NCI-H69 (cell line): ENCODE results near the gene TUBA1C.
A peak's percentile ranks its signal among the peaks of the same experiment; 100 is the strongest.

ENCODE experiments used
- DNase-seq: peaks from one replicate; lab custom pipeline; 2025; lab: John Stamatoyannopoulos, UW

The TUBA1C gene

DNA sequence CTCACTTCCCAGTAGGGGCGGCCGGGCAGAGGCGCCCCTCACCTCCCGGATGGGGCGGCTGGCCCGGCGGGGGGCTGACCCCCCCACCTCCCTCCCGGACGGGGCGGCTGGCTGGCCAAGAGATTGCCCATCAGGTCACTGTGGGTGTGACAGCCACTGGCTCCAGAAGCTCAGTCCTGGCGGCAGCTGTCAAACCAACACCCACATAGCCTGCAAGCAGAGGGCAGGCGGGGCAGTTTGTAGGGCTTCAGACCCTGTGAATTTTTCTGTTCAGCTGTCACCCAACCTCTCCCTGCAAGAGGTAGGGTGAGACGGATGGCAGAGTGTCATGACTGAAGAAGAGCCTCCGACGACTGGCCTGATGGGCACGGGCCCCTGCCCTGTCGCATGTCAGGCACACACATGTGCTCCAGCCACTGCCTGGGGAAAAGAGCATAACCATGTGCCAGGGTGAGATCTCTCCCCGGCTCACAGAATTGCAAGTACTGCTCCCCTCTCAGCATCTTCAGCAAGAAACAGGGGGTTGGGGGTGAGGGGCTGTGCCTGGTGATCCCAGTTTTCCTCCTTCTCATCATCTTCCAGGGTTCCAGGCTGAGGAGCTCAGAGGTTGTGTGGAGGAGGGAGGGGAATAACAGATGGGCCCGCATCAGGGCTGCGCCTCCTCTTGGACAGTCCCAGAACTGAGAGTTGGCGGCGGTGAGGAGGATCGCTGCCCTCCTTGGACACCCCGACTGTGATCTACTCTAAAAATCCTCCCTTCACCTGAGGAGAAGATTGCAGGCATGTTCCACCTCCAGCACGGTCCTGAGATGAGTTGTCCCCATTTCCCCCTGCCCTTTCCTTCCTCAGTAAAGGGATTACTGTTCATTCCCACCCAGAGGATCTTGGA is 18.9 kb downstream of the TUBA1C start:
- DNase-seq = no peak

GRCh38 chr12:49284672-49285071 is 19.8 kb downstream of the TUBA1C start:
- DNase-seq = no peak

GRCh38 chr12:49287876-49288275 is 23.0 kb downstream of the TUBA1C start:
- DNase-seq = no peak

GRCh38 chr12:49288412-49288853 is 23.6 kb downstream of the TUBA1C start:
- DNase-seq = peak; percentile 61

DNA sequence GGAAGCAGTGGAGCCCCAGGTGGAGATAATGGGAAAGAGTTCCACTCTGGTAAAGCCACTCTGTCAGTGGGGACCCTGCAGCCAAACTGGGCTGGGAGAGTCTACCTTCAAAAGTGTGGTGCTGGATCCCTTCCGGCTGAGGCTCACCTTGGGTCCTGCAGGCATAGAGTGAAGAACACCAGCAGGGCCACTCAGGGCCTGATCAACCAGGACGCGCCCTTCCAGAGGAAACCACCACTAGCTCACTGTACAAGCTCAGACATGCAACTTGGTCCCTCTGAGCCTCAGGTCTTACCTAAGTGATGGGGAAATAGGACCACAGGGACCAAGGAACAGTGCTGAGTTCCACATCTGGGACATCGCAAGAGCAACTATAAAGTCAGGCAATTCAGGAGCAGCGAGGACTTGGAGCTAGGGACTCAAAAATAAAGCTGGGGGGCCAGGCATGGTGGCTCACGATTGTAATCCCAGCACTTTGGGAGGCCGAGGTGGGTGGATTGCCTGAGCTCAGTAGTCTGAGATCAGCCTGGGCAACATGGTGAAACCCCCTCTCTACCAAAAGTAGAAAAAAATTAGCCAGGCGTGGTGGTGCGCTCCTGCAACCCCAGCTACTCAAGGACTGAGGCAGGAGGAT is 24.2 kb downstream of the TUBA1C start:
- DNase-seq = no peak

- DNase-seq = peak; percentile 79
Observed at GRCh38 chr12:49292729-49293055, 27.8 kb downstream of the TUBA1C start.

GRCh38 chr12:49293056-49293956 is 28.4 kb downstream of the TUBA1C start:
- DNase-seq = peak; percentile 90

DNA sequence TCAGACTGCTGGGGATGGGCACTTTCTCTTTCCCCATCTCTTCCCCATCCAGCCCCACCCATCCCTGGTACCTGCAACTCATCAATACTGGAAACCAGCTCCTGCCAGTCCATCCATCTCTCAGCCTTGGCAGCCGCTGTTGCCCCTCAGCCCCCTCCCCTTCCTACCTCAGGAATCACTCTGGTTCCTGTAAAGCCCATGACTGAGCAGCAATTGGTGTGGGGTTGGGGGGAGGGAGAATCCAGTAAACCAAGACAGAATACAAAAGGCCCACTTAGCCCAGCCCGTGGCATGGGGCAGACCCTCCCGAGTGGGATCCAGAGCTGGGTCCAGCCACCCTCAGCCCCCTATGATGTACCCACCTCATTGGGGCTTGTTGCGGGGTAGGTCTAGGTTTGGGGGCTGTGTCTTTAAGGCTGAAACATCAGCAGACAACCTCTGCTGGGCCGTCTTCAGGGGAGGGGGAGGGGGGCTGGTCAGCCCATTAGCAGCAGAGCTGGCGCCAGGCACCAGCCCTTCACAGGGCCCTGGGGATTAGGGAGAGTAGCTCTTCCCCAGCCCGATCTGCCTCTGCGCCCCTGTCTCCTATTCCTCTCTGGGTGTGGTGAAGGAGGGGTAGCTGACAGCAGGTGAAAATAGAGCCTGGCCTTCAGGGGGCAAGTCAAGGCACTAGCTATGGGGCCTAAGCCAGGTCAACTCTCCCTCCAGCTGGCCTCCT is 29.4 kb downstream of the TUBA1C start:
- peak; percentile 71 for DNase-seq

DNA sequence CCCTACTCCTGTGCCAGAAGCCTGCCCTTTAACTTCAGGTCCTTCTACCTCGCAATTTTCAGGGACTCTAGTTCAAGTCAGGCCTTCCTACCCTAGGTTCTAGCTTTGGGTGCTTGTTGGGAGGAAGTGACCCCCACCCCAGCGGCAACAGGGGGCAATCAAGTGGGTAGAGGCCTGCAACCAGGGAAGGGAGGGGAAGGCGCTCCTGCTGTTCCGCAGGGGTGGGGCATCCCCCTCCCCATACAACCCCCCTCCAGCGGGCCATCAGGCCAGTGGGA is 29.9 kb downstream of the TUBA1C start:
- no peak for DNase-seq

GRCh38 chr12:49295082-49295936 is 30.4 kb downstream of the TUBA1C start, which contains the start of gene PRPH:
TSS of gene PRPH (plus strand) at chr12:49295147. CDS start at chr12:49295201, 54 bp downstream.
- no peak for DNase-seq

DNA sequence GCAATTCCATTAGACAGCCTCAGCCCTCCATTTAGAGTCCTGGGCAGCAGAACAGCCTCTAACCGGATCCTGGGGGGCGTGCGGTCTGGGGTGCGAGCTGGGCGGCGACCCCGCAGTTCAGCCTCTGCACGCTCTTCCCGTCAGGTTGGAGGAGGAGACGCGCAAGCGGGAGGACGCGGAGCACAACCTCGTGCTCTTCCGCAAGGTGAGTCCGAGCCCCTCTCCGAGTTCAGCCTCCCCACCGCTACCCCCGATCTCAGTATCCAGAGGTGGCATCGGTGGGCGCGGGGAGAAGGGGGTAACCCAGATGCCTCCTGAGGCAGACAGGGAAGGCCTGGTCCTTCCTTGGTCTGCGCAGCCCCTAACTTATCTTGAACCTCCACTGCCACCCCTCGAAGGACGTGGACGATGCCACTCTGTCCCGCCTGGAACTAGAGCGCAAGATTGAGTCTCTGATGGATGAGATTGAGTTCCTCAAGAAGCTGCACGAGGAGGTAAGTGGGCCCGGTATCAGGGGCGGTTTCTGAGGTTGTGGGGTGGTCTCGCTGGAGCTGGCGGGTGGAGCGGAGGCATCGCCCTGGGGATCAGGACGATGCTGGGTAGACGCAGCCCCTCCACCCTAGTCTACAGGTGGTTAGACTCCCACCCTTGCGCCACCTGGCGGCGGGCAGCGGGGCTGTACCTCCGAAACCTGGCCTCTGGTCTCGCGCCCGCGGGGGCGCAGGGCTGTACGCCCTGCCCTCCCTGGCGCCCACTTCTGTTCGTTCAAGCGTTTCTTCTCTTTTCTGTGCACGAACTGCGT is 31.4 kb downstream of the TUBA1C start:
- DNase-seq = peak; percentile 77

- DNase-seq = peak; percentile 89
Observed at GRCh38 chr12:49296836-49297694, 32.2 kb downstream of the TUBA1C start.

DNA sequence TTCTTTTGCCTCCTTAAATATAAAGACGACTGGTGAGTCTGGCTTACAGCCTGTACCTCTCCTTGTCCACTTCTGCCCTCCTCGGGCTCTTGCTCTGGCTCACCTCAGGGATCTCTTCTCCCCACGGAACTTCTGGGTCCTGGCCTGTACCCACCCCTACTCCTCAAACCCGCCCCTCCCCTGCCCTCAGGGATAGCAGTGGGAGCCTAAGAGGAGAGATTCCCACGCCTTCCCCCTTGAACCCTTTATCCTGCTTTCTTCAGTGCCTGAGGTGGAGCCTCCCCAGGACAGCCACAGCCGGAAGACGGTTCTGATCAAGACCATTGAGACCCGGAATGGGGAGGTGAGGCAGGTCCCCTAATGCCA is 32.8 kb downstream of the TUBA1C start:
- DNase-seq = no peak

DNA sequence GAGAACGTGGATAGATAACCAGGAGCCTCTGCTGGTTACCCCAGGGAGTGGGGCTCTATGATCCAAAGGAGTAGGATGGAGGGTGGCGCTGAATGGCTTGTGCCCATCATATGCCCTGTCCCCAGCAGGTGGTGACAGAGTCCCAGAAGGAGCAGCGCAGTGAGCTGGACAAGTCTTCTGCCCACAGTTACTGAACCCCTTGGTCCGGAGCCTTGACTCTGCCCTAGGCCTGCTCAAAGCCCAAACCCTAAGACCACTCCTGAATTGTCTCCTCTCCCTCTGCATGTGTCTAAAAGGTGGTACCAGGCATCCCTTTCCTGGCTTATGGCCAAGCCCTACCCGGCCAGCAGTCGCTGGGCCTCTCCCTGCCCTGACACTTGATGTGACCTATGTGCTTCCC is 33.3 kb downstream of the TUBA1C start:
- no peak for DNase-seq

DNA sequence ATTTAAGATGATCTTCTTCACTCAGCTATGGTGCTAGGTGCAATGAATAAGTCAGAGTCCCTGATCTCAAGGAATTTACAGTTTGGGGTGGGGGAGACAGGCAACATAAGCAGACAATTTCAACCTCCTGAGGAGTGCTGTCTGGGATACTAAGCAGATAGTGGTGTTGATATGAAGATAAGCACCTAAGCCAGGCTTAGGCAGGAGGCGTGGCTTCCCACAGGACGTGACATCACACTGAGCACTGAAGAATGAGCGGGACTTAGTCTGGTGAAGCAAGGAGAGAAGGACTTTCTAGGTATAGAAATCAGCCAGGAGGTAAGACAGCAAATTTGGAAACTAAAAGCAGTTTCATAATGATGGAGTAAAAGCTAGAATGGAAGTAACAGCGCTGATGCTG is 36.9 kb downstream of the TUBA1C start:
- no peak for DNase-seq

DNA sequence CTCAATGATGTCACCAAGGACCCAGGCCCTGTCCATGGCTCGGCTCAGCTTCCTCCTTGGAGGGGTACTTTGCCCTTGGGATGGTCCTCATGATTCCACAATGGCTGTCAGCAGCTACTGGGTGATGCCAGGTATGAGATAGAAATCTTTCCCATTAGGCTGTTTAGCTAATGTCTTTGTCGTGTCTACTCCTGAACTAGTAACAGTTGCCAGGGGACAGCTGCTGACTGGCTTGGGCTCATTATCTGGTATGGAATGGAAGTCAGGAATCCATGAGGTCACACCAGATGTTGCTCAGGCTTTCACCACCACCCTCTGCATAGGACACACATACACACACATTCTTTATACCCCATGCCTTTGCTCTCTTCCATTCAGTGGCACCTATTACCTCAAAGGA is 39.3 kb downstream of the TUBA1C start:
- DNase-seq = no peak

DNA sequence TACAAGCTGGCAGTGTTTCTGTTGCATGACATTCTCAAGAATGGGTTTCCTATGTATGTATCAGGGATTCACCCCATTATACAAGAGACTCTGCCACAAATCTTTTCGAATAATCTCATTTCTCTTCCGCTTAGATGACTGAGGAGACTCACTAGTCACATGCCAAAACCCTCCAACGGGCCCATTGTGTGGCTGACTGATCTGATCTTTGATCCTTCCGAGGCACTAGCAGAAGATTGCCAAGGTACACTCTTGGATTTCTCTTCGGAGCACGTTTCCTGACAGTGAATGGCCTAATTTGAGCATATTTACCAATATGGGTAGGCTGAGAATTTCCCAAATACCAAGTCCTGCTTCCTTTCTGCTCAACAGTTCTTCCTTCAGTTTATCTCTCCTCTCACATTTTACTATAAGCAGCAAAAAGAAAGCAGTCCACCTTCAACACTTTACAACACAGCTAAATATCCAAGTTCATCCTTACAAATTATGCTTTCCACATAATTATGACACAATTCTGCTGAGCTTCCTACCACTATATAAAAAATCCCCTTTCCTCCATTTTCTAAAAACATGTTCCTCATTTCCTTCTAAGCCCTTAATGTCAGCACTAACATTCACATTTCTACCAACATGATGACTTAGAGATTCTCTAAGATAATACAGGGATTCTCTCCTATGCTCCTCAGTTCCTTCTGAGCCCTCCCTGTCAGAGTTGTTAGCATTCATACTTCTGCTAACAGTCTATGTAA is 41.1 kb downstream of the TUBA1C start:
- DNase-seq = no peak

- DNase-seq = no peak
Observed at GRCh38 chr12:49309386-49309785, 44.5 kb downstream of the TUBA1C start.
